PC-9 (cell line): ENCODE measurements around the gene MAP4K5. TPM values are rescaled to one million over a fixed set of nuclear protein-coding genes. Genes with fewer than 3 reads are reported as not detected.

Experiments
- BruUV-seq: library from RNA; stranded (reverse); fragments of 400-500 nt; replicated peaks from 2 replicates; lab custom pipeline; 2021; lab: Mats Ljungman, UMichigan
- CTCF ChIA-PET: fragments of 300-600 bp; sonication (Branson Sonifier 250); formaldehyde crosslinking; loops from one replicate; lab custom pipeline; 2022; ENCODE audit warnings: antibody characterized with exemption; lab: Charles Lee
- POLR2A ChIA-PET: fragments of 300-600 bp; sonication (Branson Sonifier 250); formaldehyde crosslinking; loops from one replicate; lab custom pipeline; 2022; ENCODE audit warnings: antibody characterized with exemption; ENCODE audit not compliant: unreplicated experiment; lab: Charles Lee
- DNase-seq, 2 experiments: peaks; one replicate each; pipeline versions ENCODE4 v3.0.0 to v3.0.0-alpha.2; 2015 to 2022; ENCODE audit warnings: mixed read lengths in 1 of 2
- H2AFZ ChIP-seq: fragments of 200-600 bp; sonication (generic); 2 replicates; pipeline ENCODE4 v1.8.1; 2017; ENCODE audit warnings: antibody characterized with exemption
- H3F3A ChIP-seq: fragments of 200-600 bp; sonication (generic); 2 replicates; pipeline ENCODE4 v1.8.1; 2017; ENCODE audit warnings: antibody characterized with exemption, mild to moderate bottlenecking, low read depth; ENCODE audit not compliant: insufficient read depth
- H3K27ac ChIP-seq: fragments of 200-600 bp; sonication (generic); 2 replicates; pipeline ENCODE4 v1.6.1; 2016; ENCODE audit warnings: mixed run types
- H3K27me3 ChIP-seq: fragments of 200-600 bp; sonication (generic); 2 replicates; pipeline ENCODE4 v1.6.1; 2016; ENCODE audit warnings: low read depth, mixed run types; ENCODE audit not compliant: insufficient read depth
- H3K36me3 ChIP-seq: fragments of 200-600 bp; sonication (generic); 2 replicates; pipeline ENCODE4 v1.6.1; 2016; ENCODE audit warnings: low read depth, mixed run types
- H3K4me1 ChIP-seq: fragments of 200-600 bp; sonication (generic); replicated peaks from 2 replicates; pipeline ENCODE4 v1.6.1; 2016; ENCODE audit warnings: mixed run types; ENCODE audit not compliant: insufficient read depth
- H3K4me2 ChIP-seq: fragments of 200-600 bp; sonication (generic); 2 replicates; pipeline ENCODE4 v1.6.1; 2017; ENCODE audit warnings: mixed run types
- H3K4me3 ChIP-seq: fragments of 200-600 bp; sonication (generic); 2 replicates; pipeline ENCODE4 v1.6.1; 2016; ENCODE audit warnings: mixed run types
- H3K79me2 ChIP-seq: fragments of 200-600 bp; sonication (generic); 2 replicates; pipeline ENCODE4 v1.6.1; 2017; ENCODE audit warnings: low read depth, mixed run types
- H3K9me2 ChIP-seq: fragments of 200-600 bp; sonication (generic); 2 replicates; pipeline ENCODE4 v1.8.1; 2017; ENCODE audit warnings: mild to moderate bottlenecking; ENCODE audit not compliant: insufficient read depth
- H3K9me3 ChIP-seq: fragments of 200-600 bp; sonication (generic); 2 replicates; pipeline ENCODE4 v1.8.1; 2016; ENCODE audit warnings: low read depth; ENCODE audit not compliant: insufficient read depth
- H4K20me1 ChIP-seq: fragments of 200-600 bp; sonication (generic); 2 replicates; pipeline ENCODE4 v1.8.1; 2017; ENCODE audit not compliant: insufficient read depth
- CTCF ChIP-seq: fragments of 200-600 bp; sonication (generic); conservative IDR thresholded peaks from 2 replicates; pipeline ENCODE4 v1.6.1; 2017; ENCODE audit warnings: mixed run types, antibody characterized with exemption, mild to moderate bottlenecking, moderate library complexity
- EZH2 ChIP-seq: fragments of 200-600 bp; sonication (generic); IDR thresholded peaks from 2 replicates; pipeline ENCODE4 v1.8.0; 2017; ENCODE audit warnings: antibody characterized with exemption, low read depth
- intact Hi-C: fragments of 100-400 bp; cut with micrococcal nuclease; formaldehyde crosslinking; loops from one replicate; pipeline ENCODE4 v1.10.0; 2022; ENCODE audit not compliant: unreplicated experiment
- total RNA-seq: library from RNA; stranded (reverse); gene quantifications from 2 replicates; pipeline ENCODE4 v1.2.3, GENCODE V29; 2021

Gene MAP4K5
- total RNA-seq, 1 experiment from 2014 or later: 51.8 TPM

GRCh38 chr14:50476134-50476533 is 56.2 kb downstream of the MAP4K5 start:
- Histone ChIP-seq H3K9me2 (no peaks in the 10 kb centered on the region), H3K4me1 (no peaks in the 10 kb centered on the region), H3F3A (peaks cover 5% of the 10 kb centered on the region; the same call in 1 of the 2 replicates), H3K27ac (no peak overlapping the region), H3K4me2 (no peak overlapping the region), H2AFZ (no peak overlapping the region), H4K20me1 (no peaks in the 10 kb centered on the region), H3K4me3 (no peak overlapping the region), H3K36me3 (peaks cover 51% of the 10 kb centered on the region), H3K79me2 (no peaks in the 10 kb centered on the region), H3K9me3 (peaks cover 44% of the 10 kb centered on the region), H3K27me3 (no peaks in the 10 kb centered on the region)
- CTCF ChIA-PET: no interaction called here
- intact Hi-C loops: no loop called here
- TF ChIP-seq EZH2: no peak
- no peak for DNase-seq
- BruUV-seq: no TSS peak
- POLR2A ChIA-PET: no interaction called here

- no peaks in the 10 kb centered on the region for H4K20me1 ChIP-seq
- POLR2A ChIA-PET: no interaction called here
- no peak overlapping the region for H3K4me3 ChIP-seq
- H3K9me3 ChIP-seq: peaks cover 50% of the 10 kb centered on the region
- H3F3A ChIP-seq: peaks cover 5% of the 10 kb centered on the region; the same call in 1 of the 2 replicates
- no peaks in the 10 kb centered on the region for H3K9me2 ChIP-seq
- no peaks in the 10 kb centered on the region for H3K4me1 ChIP-seq
- H3K27me3 ChIP-seq: no peaks in the 10 kb centered on the region
- no peak overlapping the region for H3K27ac ChIP-seq
- DNase-seq: no peak
- peaks cover 54% of the 10 kb centered on the region for H3K36me3 ChIP-seq
- no peak overlapping the region for H2AFZ ChIP-seq
- H3K79me2 ChIP-seq: no peaks in the 10 kb centered on the region
- no peak for TF ChIP-seq EZH2
- no peak for TF ChIP-seq CTCF
- intact Hi-C loops: no loop called here
- H3K4me2 ChIP-seq: no peak overlapping the region
- no TSS peak for BruUV-seq
- CTCF ChIA-PET: no interaction called here
Measured at GRCh38 chr14:50475460-50475859, 56.9 kb downstream of the MAP4K5 start.

DNA sequence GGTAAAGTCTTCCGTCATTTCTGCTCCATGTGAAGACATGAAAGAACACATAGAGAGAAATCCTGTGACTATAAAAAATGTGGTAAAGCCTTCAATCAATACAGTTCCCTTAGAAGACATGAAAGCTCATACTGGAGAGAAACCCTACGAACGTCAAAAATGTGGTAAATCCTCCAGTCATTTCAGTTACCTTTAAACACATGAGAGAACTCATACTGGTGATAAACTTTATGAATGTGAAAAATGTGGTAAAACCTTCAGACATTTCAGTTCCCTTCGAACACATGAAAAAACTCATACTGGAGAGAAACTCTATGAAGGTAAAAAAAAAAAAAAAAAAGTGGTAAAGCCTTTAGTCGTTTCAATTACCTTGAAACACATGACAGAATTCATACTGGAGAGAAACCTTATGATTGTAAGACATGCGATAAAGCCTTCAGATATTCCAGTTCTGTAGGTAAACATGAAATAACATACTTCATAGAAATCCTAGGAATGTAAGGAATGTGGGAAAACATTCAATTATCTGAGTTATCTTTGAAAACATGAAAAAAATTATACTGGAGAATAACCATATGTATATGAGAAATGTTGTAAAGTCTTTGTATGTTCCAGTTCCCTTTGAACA is 60.4 kb downstream of the MAP4K5 start:
- Histone ChIP-seq H2AFZ (no peak overlapping the region), H4K20me1 (no peaks in the 10 kb centered on the region), H3K9me2 (no peaks in the 10 kb centered on the region), H3K9me3 (peaks cover 54% of the 10 kb centered on the region), H3K4me3 (no peak overlapping the region), H3K4me2 (no peak overlapping the region), H3K36me3 (peaks cover 76% of the 10 kb centered on the region), H3K4me1 (no peaks in the 10 kb centered on the region), H3K79me2 (no peaks in the 10 kb centered on the region), H3K27me3 (no peaks in the 10 kb centered on the region), H3K27ac (no peak overlapping the region), H3F3A (peaks cover 5% of the 10 kb centered on the region; the same call in 1 of the 2 replicates)
- BruUV-seq: no TSS peak
- intact Hi-C loops: no loop called here
- CTCF ChIA-PET: no interaction called here
- TF ChIP-seq EZH2 (no peak), CTCF (no peak)
- DNase-seq: no peak
- POLR2A ChIA-PET: interaction anchor here (0.5 kb wide), 1 partner anchor 510 kb away, joined by 3 read pairs; no protein-coding TSS in a partner anchor
